ENCODE results near the gene CACNA1I.
A peak's percentile ranks its signal among the peaks of the same experiment; 100 is the strongest.

Gene CACNA1I

DNA sequence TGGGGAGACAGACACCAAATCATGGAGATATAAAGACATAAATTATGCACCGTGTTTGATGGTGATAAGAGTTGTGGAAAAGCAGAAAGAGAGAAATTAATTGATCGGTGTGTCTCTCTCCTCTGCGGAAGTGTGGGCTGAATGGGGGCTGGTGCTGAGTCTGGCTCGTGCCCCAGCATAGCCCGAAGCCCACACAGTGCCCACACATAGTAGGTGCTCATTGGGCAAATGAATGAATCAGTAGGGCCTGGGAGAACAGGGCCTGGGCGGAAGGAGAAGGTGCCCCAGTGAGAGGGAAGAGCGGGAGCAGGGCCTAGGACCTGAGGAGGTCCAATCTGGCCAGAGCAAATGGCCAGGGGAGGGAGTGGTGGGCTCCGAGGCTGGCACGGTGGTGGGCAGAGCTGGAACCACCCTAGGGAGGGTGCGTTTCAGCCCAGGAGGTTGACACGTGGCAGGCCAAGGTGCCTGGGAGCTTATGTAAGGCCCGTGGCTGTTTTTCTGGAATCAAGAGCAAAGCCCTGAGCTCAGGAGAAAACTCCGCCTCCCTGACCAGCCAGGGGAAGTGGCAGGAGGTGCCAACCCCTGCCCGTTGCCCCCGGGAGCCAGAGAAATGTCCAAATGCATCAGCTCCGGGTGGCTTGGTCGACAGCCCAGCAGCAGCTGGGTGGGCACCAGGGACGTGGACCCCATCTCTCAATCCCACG, 2.1 kb upstream of the CACNA1I start:
- no peak for DNase-seq (ENCODE audit: low spot score)

DNA sequence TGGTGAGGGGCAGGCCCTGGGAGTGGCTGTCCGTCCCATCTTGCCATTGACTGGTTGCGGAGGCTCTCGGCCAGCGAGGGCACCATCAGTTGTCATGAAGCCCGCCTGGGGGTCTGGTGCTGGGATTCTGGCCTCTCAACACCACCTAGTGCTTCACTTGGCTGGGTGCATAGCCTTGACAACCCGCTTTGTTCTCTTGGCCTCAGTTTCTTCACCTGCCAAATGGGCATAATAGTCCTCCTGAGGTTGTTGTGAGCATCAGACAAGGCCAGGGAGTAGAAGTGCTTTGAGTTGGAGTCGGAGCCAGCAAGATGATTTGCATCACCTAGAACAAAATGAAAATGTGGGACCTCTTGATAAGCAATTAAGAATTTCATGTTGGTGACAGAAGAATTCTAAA, 1.5 kb upstream of the CACNA1I start:
- no peak for DNase-seq (ENCODE audit: low spot score)

DNA sequence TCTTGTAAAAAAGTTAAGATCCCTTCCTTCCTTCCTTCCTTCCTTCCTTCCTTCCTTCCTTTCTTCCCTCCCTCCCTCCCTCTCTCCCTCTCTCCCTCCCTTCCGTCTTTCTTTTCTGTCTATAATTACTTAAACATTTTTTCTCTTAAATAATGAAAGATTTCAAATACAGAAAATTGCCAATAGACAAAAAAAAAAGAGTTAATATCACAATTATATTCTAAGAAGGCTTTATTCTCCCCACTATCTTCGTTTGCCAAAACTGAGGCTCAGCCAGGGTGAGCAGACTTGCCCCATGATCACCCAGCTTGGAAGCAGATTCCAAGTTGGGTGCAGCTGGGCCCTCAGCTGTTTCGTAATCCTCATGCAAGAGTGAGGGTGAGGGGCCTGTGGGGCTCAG, 327 bp upstream of the CACNA1I start:
- DNase-seq (ENCODE audit: low spot score): no peak

DNA sequence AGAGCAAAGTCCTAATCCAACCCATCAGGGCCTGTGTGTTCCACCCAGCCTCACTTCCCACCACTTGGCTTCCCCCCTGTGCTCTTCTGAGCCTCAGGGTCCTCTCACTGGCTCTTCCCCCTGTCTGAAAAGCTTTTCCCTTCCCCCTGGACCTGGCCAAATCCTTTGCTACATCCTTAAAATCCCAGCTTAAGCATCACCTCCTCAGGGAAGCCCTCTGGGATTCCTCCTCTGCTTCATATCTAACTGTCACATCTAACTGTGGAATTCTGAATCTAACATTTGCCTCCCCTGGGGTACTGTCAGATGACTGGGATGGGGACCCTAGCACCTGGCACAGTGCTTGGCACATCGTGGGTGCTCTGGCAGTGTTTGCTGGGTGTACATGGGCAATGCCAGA, 985 bp downstream of the CACNA1I start:
- no peak for DNase-seq (ENCODE audit: low spot score)

DNA sequence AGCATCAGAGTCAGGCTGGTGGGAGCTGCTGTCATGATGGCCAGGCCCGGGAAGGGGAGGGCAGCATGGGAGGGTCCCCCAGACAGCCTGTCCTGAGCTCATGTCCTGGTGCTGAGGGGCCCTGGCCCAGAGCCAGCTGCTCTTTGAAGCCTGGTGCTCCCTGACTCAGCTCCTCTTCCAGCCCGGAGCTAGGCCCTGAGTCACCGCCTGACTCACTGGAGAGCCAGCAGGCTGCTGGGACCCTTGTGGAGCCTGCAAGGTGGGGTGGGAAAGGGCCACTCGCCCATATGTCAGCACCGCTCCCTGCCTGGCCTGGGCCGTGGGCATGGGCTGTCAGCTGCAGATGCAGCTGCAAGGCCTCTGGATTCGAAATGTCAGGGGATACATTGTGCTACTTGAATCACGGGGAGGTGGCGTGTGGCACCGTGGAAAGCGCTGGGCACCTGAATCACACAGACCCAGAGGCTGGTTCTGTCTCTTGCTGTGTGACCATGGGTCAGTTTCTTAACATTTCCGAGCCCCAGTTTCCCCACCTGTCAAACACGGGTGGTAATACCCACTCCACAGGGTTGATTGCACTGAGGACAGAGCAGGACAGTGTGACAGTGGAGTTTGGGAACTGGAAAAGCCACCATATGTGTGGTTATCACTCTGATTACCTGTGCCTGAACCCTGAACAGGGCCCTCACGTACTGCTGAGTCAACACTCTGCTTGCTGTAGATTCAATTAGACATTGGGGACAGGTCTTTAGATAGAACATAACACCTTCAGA, 4.4 kb downstream of the CACNA1I start:
- DNase-seq (ENCODE audit: low spot score): peak; percentile 91

DNA sequence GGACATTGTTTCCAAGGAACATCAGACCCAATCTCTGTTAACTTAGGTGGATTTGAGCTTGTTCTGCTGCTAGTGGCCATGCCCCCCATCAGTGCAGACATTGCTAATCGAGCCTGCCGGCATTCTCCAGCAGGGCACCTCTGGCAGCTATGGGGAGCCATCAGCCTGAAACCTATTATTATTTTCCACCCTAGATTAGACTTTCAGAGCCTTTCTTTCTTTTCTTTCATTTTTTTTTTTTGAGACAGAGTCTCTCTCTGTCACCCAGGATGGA, 4.9 kb downstream of the CACNA1I start:
- DNase-seq (ENCODE audit: low spot score): no peak

DNA sequence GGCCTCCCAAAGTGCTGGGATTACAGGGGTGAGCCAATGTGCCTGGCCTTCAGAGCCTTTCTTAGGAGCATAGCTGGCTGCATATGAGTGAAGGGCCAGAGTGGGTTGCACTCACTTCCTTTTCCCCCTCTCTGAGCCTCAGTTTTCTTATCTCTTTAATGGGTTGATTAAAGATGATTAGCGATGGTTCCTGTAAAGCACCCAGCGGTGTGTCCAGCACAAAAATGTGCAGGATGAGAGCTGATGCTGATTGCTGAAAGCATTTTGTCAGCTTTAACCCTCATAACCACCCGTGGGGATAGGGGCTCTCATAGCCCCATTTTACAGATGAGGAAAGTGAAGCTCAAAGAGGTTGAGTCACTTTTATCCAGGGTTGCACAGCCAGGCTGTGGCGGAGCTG, 5.5 kb downstream of the CACNA1I start:
- DNase-seq (ENCODE audit: low spot score): no peak

DNA sequence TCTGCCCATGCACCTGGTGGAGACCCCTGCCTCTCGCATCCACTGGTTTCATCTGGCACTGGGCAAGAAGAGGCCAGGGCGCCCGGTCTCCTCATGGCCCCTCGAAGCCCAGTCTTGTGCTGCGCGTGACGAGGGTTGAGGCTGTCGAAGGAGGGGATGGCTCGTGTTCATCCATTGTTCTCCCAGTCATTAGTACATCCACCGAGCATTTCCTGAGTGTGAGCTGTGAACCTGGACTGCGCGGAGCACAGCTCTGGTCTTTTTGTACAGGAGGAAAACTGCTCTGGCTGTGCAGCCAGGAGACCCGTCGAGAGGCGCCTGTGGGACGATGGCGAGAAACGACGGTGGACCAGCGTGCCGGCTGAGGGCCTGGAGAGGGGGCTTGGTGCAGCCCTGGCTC, 6.8 kb downstream of the CACNA1I start:
- no peak for DNase-seq (ENCODE audit: low spot score)

DNA sequence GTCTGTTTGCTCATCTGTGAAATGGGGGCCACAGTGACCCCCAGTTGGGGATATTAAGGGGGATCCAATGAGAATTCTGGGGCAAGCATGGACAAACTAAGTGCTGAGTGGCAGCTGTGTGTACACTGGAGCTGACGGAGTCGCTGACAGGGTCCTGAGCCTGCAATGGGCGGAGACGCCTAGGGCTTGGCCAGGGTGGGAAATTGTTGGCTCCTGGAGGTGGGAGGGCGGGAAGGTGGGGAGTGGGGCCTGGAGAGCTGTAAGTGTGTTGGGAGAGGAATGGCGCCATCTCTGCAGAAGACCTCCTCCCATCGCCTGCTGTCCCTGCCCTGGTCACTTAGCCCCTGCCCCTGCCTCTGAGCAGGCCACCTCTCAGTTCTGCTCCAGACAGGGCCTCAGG, 7.3 kb downstream of the CACNA1I start:
- no peak for DNase-seq (ENCODE audit: low spot score)

DNA sequence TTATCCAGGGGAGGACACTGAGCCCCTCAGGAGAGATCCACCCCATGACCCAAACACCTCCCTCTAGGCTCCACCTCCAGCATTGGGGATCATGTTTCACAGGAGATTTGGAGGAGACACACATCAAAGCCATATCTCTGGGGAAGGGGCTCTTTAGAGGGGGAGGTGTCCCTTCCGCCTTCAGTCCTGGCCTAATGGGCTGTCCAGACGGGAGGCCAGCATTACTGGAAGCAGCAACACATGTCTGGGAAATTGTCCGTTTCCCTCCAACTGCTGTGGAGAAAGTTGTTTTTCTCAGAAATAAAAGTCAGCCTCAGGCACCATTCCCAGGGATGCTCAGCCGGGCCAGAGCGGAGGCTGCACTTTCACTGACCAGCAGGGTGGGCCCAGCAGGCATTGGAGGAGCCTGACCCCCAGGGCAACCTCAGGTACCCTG, 9.5 kb downstream of the CACNA1I start:
- DNase-seq (ENCODE audit: low spot score): no peak

DNA sequence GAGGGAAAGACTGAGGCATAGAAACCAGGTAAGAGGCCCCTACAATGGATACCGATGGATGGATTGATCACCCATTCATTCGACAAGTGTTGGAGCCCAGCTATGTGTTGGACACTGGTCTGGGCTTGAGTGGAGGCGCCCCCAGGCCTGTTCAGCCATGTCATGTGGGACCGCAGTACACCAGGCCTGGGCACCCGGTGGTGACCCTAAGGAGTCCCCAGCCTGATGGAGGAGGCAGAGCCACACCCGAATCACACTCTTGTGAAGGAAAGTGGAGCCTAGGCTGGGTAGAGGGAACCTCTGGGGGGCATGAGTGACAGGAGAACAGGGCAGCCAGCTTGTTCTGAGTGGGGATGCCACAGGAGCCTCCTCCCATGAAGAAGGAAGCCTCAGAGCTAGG, 10.2 kb downstream of the CACNA1I start:
- DNase-seq (ENCODE audit: low spot score): no peak

DNA sequence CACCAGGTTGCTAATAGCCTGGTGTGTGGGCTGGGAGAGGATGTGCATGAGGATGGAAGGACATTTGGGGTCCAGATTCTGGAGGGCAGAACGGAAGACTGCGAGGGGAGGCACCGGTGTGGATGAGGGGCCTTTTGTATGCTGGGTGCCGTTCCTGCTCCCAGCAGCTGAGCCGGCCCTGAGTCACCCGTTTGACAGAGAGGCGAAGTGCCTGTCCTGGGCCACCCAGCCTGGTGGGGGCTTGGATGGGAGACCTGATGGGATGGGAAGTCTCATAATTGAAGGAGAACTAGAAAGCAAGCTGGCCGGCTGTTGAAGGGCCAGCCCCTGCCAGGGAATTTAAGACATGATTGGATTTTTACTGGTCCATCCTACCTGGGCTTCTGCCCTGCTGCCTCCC, 10.8 kb downstream of the CACNA1I start:
- DNase-seq (ENCODE audit: low spot score): no peak

DNA sequence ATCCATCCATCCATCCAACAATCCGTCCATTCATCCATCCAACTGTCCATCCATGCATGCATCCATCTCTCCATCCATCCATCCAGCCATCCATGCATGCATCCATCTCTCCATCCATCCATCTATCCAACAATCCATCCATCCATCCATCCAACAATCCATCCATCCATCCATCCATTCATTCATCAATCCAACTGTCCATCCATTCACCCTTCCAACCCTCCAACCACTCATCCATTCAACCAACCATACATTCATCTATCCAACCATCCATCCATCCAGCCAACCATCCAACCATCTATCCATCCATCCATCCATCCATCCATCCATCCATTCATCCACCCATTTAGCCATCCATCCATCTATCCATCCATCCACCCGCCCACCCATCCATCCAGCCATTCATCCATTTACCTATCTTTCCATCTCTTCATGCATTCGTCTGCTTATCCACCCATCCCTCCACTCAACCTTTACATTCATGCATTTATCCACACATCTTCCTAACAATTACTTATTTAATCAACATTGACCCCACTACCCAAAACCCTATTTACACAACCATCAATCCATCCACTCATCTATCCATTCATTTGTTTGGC, 12.6 kb downstream of the CACNA1I start:
- DNase-seq (ENCODE audit: low spot score): no peak

DNA sequence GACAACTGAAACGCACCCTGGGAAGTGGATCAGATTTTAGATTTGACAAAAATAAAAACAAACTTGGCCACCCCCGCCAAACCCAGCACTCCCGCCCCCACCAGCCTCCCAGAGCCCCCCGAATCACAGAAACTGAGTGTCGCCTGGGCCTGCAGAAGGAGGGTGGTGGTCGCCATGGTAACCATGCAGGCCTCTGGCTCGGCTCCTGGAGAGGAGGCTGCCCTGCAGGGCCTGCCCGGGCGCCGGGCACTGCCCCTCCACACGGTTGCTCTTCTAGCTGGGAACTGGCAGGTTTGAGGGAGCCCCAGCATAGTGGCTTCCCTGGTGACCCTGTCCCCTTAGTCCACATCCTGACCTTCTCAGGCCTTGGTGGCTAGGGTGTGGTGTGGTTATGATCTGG, 19.3 kb downstream of the CACNA1I start:
- no peak for DNase-seq (ENCODE audit: low spot score)

DNA sequence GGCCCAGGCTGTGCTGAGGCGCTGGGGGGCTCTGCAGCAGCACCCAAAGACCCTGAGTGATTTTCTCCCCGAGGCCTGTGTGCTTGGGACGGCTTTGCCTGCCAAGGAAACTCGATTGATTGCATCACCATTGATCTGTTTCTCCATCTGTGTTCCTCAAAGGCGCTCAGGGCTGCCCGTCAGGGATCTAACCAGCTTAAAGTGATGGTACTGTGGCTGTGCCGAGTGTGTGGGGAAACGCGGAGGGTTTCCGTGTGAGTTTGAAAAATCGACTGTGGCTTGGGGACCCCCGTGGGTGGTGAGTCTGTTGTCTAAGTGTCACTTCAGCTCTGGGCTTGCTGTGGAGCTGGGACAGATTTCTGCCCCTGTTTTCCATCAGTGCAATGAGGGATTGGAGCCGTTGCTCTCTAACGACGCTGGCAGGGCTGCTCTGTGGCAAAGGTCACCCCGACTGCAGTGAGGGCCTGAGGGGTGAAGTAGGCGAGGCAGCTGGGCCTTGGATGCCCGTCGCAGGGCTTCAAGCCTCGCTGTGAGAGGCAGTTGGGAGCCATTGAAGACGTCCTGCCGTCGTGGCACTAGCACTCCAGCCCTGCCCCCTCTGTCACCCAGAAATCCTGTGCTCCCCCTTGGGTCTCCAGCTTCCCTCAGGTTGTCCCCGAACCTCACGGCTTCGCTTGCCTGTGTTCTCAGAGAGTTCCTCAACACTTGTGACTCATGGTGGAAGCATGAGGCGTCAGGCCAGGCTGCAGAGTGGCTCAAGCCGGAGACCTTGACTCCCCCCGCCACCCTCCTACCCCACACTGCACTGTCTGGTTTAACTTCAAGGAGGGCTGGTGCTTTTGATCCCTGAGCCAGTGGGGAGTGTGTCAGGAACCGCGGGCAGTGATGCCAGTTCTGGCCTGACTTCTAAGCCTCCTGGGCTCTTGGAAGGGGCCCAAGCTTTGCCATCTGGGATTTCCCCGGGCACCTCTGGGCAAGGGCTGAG, 21.8 kb downstream of the CACNA1I start:
- peak; percentile 88 for DNase-seq (ENCODE audit: low spot score)

DNA sequence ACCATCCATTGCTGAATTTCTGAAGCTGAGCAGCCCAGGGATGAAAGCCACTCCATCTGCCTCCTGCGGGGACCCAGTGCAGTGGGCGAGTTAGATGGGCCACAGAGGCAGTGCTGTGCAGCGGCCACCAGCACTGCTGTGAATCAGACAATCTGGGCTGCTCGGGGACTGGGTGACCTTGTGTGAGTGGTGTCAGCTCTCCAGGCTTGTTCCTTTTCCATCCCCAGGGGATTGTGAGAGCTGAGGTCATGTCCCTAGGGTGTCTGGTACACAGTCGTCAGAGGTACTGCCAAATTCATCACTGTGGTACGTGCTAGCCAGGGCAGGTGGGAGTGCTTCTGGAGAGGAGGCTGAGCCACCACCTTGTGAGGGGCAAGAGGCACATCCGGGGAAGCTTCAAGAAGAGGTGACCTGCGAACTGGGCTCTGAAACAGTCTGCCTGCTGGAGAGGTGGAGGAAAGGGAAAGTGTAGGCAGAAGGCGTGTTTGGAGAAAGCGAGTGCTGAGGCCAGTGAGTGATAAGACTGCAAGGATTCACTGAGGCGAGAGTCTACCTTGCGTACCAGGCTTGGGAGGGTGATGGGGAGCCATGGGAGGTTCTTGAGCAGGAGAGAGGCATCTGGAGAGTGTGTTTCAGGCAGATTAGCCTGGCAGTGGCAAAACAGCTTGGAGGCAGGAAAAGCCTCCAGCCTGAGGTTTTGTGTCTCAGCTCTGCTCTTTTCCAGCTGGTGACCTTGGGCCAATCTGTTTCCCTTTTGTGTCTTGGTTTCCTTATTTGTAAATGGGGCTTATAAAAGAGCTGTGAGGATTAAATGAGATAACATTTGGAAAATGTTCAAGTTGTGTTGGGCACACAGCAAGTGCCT, 22.7 kb downstream of the CACNA1I start:
- DNase-seq (ENCODE audit: low spot score): no peak

DNA sequence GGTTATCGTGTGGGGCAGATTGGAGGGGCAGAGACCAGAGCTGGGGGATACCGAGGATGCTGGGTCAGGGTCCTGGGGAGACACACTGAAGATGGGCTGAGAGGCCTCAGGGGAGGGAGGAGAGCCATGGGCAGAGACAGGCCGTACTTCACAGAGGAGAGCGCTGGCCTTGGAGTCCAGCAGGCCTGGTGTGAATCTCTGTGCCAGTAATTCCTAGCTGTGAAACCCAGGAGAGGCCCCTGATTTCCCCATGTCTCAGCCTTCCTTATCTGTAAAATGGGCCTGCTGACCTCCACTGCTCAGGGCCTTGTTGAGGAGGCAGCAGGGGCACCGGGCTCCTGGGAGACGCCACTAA, 23.4 kb downstream of the CACNA1I start:
- no peak for DNase-seq (ENCODE audit: low spot score)

DNA sequence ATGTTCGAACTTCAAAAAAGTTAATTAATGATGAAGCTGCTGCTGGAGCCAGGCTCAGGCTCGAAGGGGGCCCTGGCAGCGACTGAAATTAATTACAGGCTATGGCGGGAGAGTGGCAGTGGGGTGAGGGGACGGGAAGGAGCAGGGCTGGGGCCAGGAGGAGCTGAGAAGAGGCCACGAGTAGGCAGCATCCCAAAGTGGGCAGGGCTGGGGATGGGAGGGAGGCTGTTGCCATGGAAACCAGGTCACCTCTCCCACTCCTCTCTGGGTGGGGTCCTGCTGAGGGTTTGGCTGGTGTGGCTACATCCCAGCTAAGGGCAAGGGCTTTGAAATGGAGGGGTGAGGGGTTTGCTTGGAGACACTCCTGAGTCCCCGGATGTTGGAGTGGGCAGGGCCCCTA, 23.9 kb downstream of the CACNA1I start:
- DNase-seq (ENCODE audit: low spot score): no peak

DNA sequence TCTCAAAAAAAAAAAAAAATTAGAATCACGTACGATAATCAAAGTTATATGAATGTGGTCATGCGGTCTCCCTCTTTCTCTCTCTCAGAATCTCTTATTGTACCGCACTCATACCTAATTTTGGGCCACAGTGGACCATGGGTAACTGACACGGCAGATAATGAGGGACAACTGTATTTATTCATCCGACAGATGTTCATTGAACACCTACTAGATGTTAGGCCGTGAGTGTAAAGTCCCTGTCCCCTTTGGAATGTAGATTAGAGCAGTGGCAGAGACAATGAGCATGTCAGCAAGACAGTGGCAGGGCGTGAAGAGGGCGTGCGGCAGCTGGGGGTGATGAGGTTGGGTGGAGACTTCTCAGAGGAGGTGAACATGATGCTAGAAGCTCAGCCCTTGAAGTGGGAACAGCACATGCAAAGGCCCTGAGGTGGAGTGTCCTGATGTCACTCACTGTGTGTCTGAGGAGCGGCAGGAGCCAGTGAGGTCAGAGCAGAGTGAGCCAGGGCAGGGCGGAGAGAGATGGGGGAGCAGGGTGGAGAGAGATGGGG, 25.1 kb downstream of the CACNA1I start:
- DNase-seq (ENCODE audit: low spot score): no peak

DNA sequence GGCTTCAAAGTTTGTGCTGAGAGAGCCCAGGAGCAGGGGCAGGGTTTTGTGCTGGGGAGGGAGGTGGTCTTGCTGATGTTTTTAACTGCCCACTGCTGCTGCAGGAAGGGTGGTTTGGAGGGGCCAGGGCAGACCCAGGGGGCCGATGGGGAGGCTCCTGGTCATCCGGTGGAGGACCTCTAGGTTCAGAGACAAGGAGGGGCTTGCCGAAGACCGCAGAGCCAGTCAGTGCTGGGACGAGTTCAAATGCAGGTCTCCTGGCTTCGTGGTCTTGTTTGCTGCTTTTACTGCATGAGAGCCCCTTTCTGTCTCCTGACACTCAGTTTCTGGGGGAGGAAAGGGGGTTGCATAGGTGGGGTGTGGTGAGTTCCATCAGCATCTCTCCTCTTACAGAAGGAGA, 26.0 kb downstream of the CACNA1I start:
- no peak for DNase-seq (ENCODE audit: low spot score)

DNA sequence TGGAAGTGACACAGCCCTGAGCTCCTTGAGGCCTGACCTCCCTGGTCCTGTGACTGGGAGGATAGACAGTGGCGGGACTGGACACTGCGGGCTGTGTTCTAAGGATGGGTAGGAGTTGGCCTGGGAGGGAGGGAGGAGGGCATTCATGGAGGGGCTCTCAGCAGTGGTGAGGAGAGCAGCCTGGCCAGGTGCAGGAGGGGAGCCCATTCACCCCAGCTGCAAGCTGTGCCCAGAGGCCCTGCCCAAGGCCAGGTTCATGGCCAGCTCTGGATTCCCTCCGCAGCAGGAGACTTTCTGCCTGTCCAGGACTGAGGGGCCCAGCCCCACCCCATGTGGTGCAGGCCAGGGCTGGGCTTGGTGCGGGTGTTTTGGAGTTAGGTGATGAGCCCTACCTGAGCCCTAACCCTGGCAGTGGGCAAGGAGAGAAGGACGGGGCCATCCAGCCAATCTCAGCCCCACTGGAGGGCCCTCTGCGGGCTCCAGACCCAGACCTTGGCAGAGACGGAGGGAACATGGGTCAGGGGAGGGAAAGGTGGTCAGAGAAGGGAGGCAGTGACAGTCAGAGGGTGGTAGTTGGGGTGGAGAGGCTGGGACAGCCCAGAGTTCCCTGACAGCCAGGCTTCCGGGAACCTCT, 26.8 kb downstream of the CACNA1I start:
- DNase-seq (ENCODE audit: low spot score): no peak
